BJ (cell line): Measurements from ENCODE around the gene ENOX2. TPM values are rescaled to one million over a fixed set of nuclear protein-coding genes. Genes with fewer than 3 reads are reported as not detected.

Experiments
- CTCF ChIA-PET: fragments of 350-600 bp; formaldehyde crosslinking; extraction: SDS; loops from one replicate; lab custom pipeline; 2021; ENCODE audit warnings: antibody characterized with exemption, inconsistent platforms; lab: Yijun Ruan, JAX
- POLR2A ChIA-PET: fragments of 300-600 bp; sonication (Branson Sonifier 250); formaldehyde crosslinking; extraction: SDS; loops from one replicate; lab custom pipeline; 2021; ENCODE audit warnings: antibody characterized with exemption; lab: Charles Lee
- DNase-seq: peaks from one replicate; pipeline ENCODE4 v3.0.0-alpha.2; 2011; ENCODE audit warnings: low read depth
- H3K27me3 ChIP-seq: 2 replicates; pipeline ENCODE4 v1.6.0; 2011; ENCODE audit warnings: low read length; ENCODE audit not compliant: control insufficient read depth, insufficient read depth
- H3K36me3 ChIP-seq: 2 replicates; pipeline ENCODE4 v1.5.1; 2011; ENCODE audit warnings: low read length; ENCODE audit not compliant: control insufficient read depth, insufficient read depth
- H3K4me3 ChIP-seq: 2 replicates; pipeline ENCODE4 v1.5.1; 2011; ENCODE audit warnings: low read depth, mild to moderate bottlenecking, control low read depth, low read length
- polyA plus RNA-seq: library from polyadenylated mRNA; depleted of rRNA; stranded (reverse); fragments of >200 nt; gene quantifications from 2 replicates; pipeline ENCODE4 v1.2.3, GENCODE V29; 2011
- TF ChIP-seq, protein P1 (sequence below): IDR thresholded peaks from 2 replicates; pipeline ENCODE4 v1.5.1; 2011; ENCODE audit warnings: low read depth, mild to moderate bottlenecking, control low read depth, inconsistent platforms, low read length, moderate library complexity; ENCODE audit not compliant: insufficient read depth

The ENOX2 gene
- polyA plus RNA-seq, 1 experiment: 17.5 TPM

DNA sequence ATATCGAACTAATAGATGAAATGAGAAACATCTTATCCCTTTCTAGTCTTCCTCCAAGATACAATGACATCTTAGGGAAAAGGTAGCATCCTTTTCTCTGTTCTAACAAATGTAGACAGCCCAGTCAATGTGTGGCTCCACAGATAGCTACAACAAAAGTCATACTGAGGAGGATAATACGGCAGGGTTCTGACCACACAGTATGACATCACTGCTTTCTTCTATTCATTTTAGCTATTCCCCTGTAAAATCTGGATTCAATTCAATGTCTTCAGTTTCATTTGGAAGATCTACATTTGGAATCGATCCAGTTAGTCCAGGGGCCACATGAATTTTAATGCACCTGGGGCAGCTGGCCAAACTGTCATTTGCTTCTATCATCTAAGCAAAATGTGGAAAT lies 51.4 kb downstream of the ENOX2 start:
- no peaks in the 10 kb centered on the region for H3K27me3 ChIP-seq
- ChIA-PET POLR2A (no interaction called here), CTCF (no interaction called here)
- H3K36me3 ChIP-seq: no peaks in the 10 kb centered on the region
- TF ChIP-seq, protein P1, sequence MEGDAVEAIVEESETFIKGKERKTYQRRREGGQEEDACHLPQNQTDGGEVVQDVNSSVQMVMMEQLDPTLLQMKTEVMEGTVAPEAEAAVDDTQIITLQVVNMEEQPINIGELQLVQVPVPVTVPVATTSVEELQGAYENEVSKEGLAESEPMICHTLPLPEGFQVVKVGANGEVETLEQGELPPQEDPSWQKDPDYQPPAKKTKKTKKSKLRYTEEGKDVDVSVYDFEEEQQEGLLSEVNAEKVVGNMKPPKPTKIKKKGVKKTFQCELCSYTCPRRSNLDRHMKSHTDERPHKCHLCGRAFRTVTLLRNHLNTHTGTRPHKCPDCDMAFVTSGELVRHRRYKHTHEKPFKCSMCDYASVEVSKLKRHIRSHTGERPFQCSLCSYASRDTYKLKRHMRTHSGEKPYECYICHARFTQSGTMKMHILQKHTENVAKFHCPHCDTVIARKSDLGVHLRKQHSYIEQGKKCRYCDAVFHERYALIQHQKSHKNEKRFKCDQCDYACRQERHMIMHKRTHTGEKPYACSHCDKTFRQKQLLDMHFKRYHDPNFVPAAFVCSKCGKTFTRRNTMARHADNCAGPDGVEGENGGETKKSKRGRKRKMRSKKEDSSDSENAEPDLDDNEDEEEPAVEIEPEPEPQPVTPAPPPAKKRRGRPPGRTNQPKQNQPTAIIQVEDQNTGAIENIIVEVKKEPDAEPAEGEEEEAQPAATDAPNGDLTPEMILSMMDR: no peak
- DNase-seq: no peak
- no peak overlapping the region for H3K4me3 ChIP-seq

DNA sequence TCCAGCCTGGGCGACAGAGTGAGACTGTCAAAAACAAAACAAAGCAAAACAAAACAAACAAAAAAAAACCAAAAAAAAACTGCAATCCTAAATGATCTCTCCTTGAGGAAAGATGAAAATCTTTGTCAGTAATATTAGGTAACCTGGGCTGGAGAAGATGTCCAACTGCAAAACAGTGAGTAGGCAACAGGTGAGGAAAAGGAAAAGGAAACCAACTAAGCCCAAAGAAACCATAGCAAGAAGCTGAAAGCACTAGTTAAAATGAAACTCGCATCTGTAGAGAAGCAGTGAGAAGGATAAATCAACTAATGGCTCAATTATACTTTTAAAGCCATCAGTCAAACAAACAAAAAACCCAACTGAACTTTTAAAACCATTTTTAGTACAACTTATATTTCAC lies 54.2 kb downstream of the ENOX2 start:
- no peaks in the 10 kb centered on the region for H3K36me3 ChIP-seq
- H3K4me3 ChIP-seq: no peak overlapping the region
- DNase-seq: no peak
- TF ChIP-seq, protein P1: no peak
- POLR2A ChIA-PET: no interaction called here
- CTCF ChIA-PET: no interaction called here
- no peaks in the 10 kb centered on the region for H3K27me3 ChIP-seq

DNA sequence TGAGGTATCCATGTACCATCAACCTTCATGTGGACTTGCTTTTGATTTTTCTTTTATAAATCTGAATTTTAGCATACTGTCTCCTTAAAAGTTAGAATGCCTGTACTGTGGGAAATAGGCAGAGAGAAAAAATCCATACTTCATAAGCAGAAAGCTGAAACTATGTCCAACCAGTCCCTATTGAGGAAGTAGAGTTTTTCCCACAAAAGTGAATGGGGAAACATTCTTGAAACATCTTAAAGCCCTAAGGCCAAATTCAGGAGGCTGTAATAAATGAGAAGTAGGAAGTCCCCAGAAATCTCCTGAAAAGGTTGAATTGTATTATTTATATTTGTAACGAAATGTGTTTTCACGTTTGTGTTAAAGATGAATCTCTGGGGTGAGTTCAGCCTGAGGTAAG lies 56.3 kb downstream of the ENOX2 start:
- H3K27me3 ChIP-seq: no peaks in the 10 kb centered on the region
- TF ChIP-seq, protein P1: no peak
- POLR2A ChIA-PET: no interaction called here
- no peaks in the 10 kb centered on the region for H3K36me3 ChIP-seq
- H3K4me3 ChIP-seq: no peak overlapping the region
- CTCF ChIA-PET: no interaction called here
- no peak for DNase-seq

DNA sequence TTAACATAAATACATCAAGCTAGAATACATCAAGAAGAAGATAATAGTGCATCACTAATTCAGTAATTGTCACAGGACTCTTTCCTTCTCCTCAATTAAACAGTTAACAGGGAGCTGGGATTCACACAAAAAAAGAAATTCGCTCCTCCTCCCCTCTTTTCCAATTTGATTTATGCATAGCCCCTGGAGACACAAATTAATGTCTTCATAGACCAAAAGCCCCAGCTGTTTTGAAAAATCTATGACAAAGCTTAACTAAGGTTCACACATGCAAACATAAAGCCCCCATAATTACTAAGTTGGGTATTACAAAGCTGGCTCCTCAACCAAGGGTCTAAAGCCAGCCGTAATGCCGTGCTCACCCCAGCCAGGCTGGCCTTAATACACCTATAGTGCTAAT lies 61.2 kb downstream of the ENOX2 start:
- CTCF ChIA-PET: no interaction called here
- TF ChIP-seq, protein P1: no peak
- H3K4me3 ChIP-seq: no peak overlapping the region
- no peaks in the 10 kb centered on the region for H3K27me3 ChIP-seq
- no peaks in the 10 kb centered on the region for H3K36me3 ChIP-seq
- POLR2A ChIA-PET: interaction anchor here (0.6 kb wide), 1 partner anchor 21 kb away, joined by 3 read pairs; no protein-coding TSS in a partner anchor
- DNase-seq: no peak

DNA sequence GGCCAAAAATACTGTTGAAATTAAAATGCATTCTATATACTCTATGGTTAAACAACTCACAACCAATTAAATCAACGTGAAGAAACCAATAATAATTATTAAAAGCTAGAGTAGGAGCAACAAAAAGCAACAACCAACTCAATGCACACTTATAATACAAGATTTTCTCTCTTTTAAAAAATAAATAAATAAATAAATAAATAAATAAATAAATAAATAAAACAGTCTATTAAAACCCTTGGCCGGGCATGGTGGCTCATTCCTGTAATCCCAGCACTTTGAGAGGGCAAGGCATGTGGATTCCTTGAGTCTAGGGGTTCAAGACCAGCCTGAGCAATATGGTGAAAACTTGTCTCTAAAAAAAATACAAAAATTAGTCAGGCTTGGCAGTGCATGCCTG lies 62.7 kb downstream of the ENOX2 start:
- H3K27me3 ChIP-seq: no peaks in the 10 kb centered on the region
- no peak for DNase-seq
- ChIA-PET POLR2A (no interaction called here), CTCF (no interaction called here)
- TF ChIP-seq, protein P1: no peak
- no peaks in the 10 kb centered on the region for H3K36me3 ChIP-seq
- H3K4me3 ChIP-seq: no peak overlapping the region
